Prostate gland (tissue), 2 donors: ENCODE results near the gene CNOT6L. TPM values are rescaled to one million over a fixed set of nuclear protein-coding genes. Genes with fewer than 3 reads are reported as not detected.
"Not testable (repeated sequence)": the region's sequence is repeated elsewhere in the genome, so short reads cannot be mapped to it uniquely, and the experiment has no call there.

ENCODE experiments used
- DNase-seq: peaks from one replicate; pipeline ENCODE4 v3.0.0-alpha.2; 2019; ENCODE audit warnings: low spot score
- H3K27ac ChIP-seq, 2 donors: fragments of 200-600 bp; sonication (generic); 2 replicates each; pipeline ENCODE4 v1.5.1; 2017 to 2019
- H3K27me3 ChIP-seq: fragments of 200-600 bp; sonication (generic); replicated peaks from 2 replicates; pipeline ENCODE4 v1.5.1; 2019; ENCODE audit not compliant: insufficient read depth
- H3K36me3 ChIP-seq, 2 donors: fragments of 200-600 bp; sonication (generic); 1 replicate in 1 of 2; 2 replicates in 1 of 2; pipeline versions ENCODE4 v1.5.1 to v1.8.1; 2017 to 2019
- H3K4me1 ChIP-seq: fragments of 200-600 bp; sonication (generic); replicated peaks from 2 replicates; pipeline ENCODE4 v1.5.1; 2019
- H3K4me3 ChIP-seq, 2 donors: fragments of 200-600 bp; sonication (generic); 2 replicates each; pipeline ENCODE4 v1.5.1; 2017 to 2019
- H3K9me3 ChIP-seq: fragments of 200-600 bp; sonication (generic); 2 replicates; pipeline ENCODE4 v1.5.1; 2017
- CTCF ChIP-seq, 4 experiments: fragments of 200-600 bp in 2 of 4; fragments of 450-650 bp in 2 of 4; sonication (generic) in 2 of 4; IDR thresholded peaks; 1 replicate in 3 of 4; 2 replicates in 1 of 4; pipeline ENCODE4 v1.5.1; 2016 to 2019; ENCODE audit warnings: antibody characterized with exemption in 4 of 4, mild to moderate bottlenecking in 2 of 4, moderate library complexity in 2 of 4
- POLR2A ChIP-seq: fragments of 450-650 bp; IDR thresholded peaks from one replicate; pipeline ENCODE4 v1.6.1; 2016; ENCODE audit warnings: antibody characterized with exemption, mild to moderate bottlenecking
- POLR2AphosphoS5 ChIP-seq: sonication (generic); formaldehyde crosslinking; IDR thresholded peaks from one replicate; pipeline ENCODE4 v1.6.1; 2017; ENCODE audit warnings: antibody characterized with exemption
- WGBS: methylation state at CpG from one replicate; pipeline ENCODE4 v1.1.5; 2018; 5-methylcytosine and 5-hydroxymethylcytosine counted together
- intact Hi-C: fragments of 100-400 bp; cut with DNase I; formaldehyde crosslinking; loops from one replicate; pipeline ENCODE4 v1.14.2; 2022
- total RNA-seq, 2 donors: library from RNA; depleted of rRNA; stranded (reverse); fragments of >200 nt; gene quantifications; one replicate each; pipeline ENCODE4 v1.1.0, GENCODE V29; 2016

The CNOT6L gene
- total RNA-seq, result 10 to 100 TPM; 27.7 to 36.6 TPM

- WGBS, result under 1% methylated on average over 61 of the region's 89 CpGs
Observed at GRCh38 chr4:77818602-77819403, at the start of gene CNOT6L. TSS of gene CNOT6L (minus strand) at chr4:77819368. CDS start at chr4:77819308, 60 bp downstream.

GRCh38 chr4:77865259-77865658 lies 46.1 kb upstream of the CNOT6L start:
- Histone ChIP-seq H3K4me3 (no peak overlapping the region), H3K4me1 (no peaks in the 10 kb centered on the region), H3K9me3 (no peaks in the 10 kb centered on the region), H3K27ac (no peak overlapping the region), H3K27me3 (no peaks in the 10 kb centered on the region), H3K36me3 (no peaks in the 10 kb centered on the region)
- no peak for DNase-seq
- intact Hi-C loops, result no loop called here
- TF ChIP-seq POLR2A (no peak), CTCF (IDR thresholded peaks at IDR 0.05) (no peak), POLR2AphosphoS5 (no peak)
- 87% methylated on average over 3 of the region's 3 CpGs for WGBS

More at GRCh38 chr4:77818602-77819403, at the start of gene CNOT6L:
- peak; percentile 61 for DNase-seq
- intact Hi-C loops, result loop anchor here (5.0 kb wide), 1 partner anchor 958 kb away; the partner anchor contains the start of gene BMP2K
- TF ChIP-seq CTCF (IDR thresholded peaks at IDR 0.05), result no peak
- peak; percentile 28 for TF ChIP-seq POLR2A
- Histone ChIP-seq H3K27me3 (no peaks in the 10 kb centered on the region), H3K36me3 (no peaks in the 10 kb centered on the region), H3K9me3 (no peaks in the 10 kb centered on the region), H3K27ac (peak within 1 kb of the TSS; percentile 99 to 100), H3K4me1 (no peaks in the 10 kb centered on the region), H3K4me3 (peak within 1 kb of the TSS; percentile 98 to 99)

GRCh38 chr4:77863341-77863740 lies 44.2 kb upstream of the CNOT6L start:
- not testable (repeated sequence) for H3K27me3 ChIP-seq, H3K4me1 ChIP-seq, H3K9me3 ChIP-seq, DNase-seq, H3K36me3 ChIP-seq
- WGBS, result 31% methylated on average over 14 of the region's 14 CpGs
- intact Hi-C loops, result loop anchor here (2.0 kb wide), 1 partner anchor 43 kb away; no protein-coding TSS in a partner anchor
- Histone ChIP-seq H3K4me3 (peak overlapping the region; percentile 48 to 53), H3K27ac (peak overlapping the region; percentile 93 to 98)

GRCh38 chr4:77862478-77863216 lies 43.5 kb upstream of the CNOT6L start, which contains the start of gene MRPL1:
TSS of gene MRPL1 (plus strand) at chr4:77862830. CDS start at chr4:77862849, 19 bp downstream.
- H3K27me3 ChIP-seq, result no peaks in the 10 kb centered on the region
- no peaks in the 10 kb centered on the region for H3K4me1 ChIP-seq
- DNase-seq, result peak; percentile 92
- under 1% methylated on average over 33 of the region's 33 CpGs for WGBS
- H3K27ac ChIP-seq, result peak within 1 kb of the TSS; percentile 93 to 98
- H3K36me3 ChIP-seq, result no peaks in the 10 kb centered on the region
- peak in 1 of 4 experiments; percentile 14 for TF ChIP-seq CTCF (IDR thresholded peaks at IDR 0.05)
- peak; percentile 64 for TF ChIP-seq POLR2A
- TF ChIP-seq POLR2AphosphoS5, result peak; percentile 96
- intact Hi-C loops, result loop anchor here (2.0 kb wide), 1 partner anchor 42 kb away; no protein-coding TSS in a partner anchor
- H3K4me3 ChIP-seq, result peak within 1 kb of the TSS; percentile 48 to 53
- no peaks in the 10 kb centered on the region for H3K9me3 ChIP-seq

GRCh38 chr4:77861495-77861894 lies 42.3 kb upstream of the CNOT6L start:
- H3K27me3 ChIP-seq, result no peaks in the 10 kb centered on the region
- intact Hi-C loops, result no loop called here
- H3K4me1 ChIP-seq, result no peaks in the 10 kb centered on the region
- no peak for DNase-seq
- peak overlapping the region; percentile 93 to 98 for H3K27ac ChIP-seq
- no peak for TF ChIP-seq POLR2AphosphoS5
- TF ChIP-seq CTCF (IDR thresholded peaks at IDR 0.05), result no peak
- no peak for TF ChIP-seq POLR2A
- H3K9me3 ChIP-seq, result no peaks in the 10 kb centered on the region
- H3K36me3 ChIP-seq, result no peaks in the 10 kb centered on the region
- 84% methylated on average over 1 of the region's 1 CpG for WGBS
- peak overlapping the region; percentile 48 to 53 for H3K4me3 ChIP-seq
